HepG2 (cell line): ENCODE measurements around the gene MIA2. TPM values are rescaled to one million over a fixed set of nuclear protein-coding genes. Genes with fewer than 3 reads are reported as not detected.

Source experiments
- CHD2 ChIP-seq: IDR thresholded peaks from 2 replicates; pipeline ENCODE4 v1.6.1; 2011; ENCODE audit warnings: low read depth, low read length, improper control_type of control experiment
- GATAD1 ChIP-seq: IDR thresholded peaks from 2 replicates; pipeline ENCODE4 v1.6.1; 2016; ENCODE audit warnings: missing genetic modification reagents, missing compliant biosample characterization
- IRF2 ChIP-seq: IDR thresholded peaks from 2 replicates; pipeline ENCODE4 v1.6.1; 2018; ENCODE audit warnings: missing genetic modification reagents, missing compliant biosample characterization
- MBNL3 ChIP-seq: fragments of 250-450 bp; sonication (Bioruptor Pico); conservative IDR thresholded peaks from 2 replicates; pipeline ENCODE4 v1.8.0; 2022; ENCODE audit warnings: mild to moderate bottlenecking, inconsistent platforms
- NFIC ChIP-seq: IDR thresholded peaks from 2 replicates; pipeline ENCODE4 v1.6.1; 2012; ENCODE audit warnings: mild to moderate bottlenecking, low read length, inconsistent platforms
- NFYC ChIP-seq: IDR thresholded peaks from 2 replicates; pipeline ENCODE4 v1.6.1; 2016; ENCODE audit warnings: missing genetic modification reagents, missing compliant biosample characterization
- TEAD2 ChIP-seq: sonication (generic); formaldehyde crosslinking; IDR thresholded peaks from 2 replicates; pipeline ENCODE4 v1.9.0; 2021; ENCODE audit warnings: missing genetic modification reagents
- TOE1 ChIP-seq: sonication (generic); formaldehyde crosslinking; IDR thresholded peaks from 2 replicates; pipeline ENCODE4 v1.4.0; 2020; ENCODE audit warnings: mild to moderate bottlenecking, missing genetic modification reagents
- ZNF501 ChIP-seq: sonication (generic); formaldehyde crosslinking; IDR thresholded peaks from 2 replicates; pipeline ENCODE4 v1.5.1; 2020; ENCODE audit warnings: mild to moderate bottlenecking, moderate library complexity, missing genetic modification reagents
- ZNF570 ChIP-seq: sonication (generic); formaldehyde crosslinking; IDR thresholded peaks from 2 replicates; pipeline ENCODE4 v1.4.0; 2020; ENCODE audit warnings: mild to moderate bottlenecking, missing genetic modification reagents, borderline replicate concordance
- ZNF788 ChIP-seq: sonication (generic); formaldehyde crosslinking; IDR thresholded peaks from 2 replicates; pipeline ENCODE4 v1.5.0; 2020; ENCODE audit warnings: mild to moderate bottlenecking, missing genetic modification reagents, borderline replicate concordance
- polyA plus RNA-seq, 8 experiments: library from polyadenylated mRNA; depleted of rRNA in 3 of 8; stranded (reverse) in 7 of 8; unstranded in 1 of 8; fragments of >200 nt; fragmentation: Illumina TruSeq in 4 of 8; extraction: Trizol in 4 of 8; gene quantifications; 2 replicates each; pipeline versions ENCODE4 v1.2.1 to v1.2.3, GENCODE V29; 2011 to 2016; ENCODE audit warnings: low read depth in 4 of 8, missing spikeins in 1 of 8, mixed read lengths in 1 of 8; ENCODE audit not compliant: insufficient read depth in 1 of 8
- total RNA-seq, 5 experiments: library from RNA; depleted of rRNA; stranded (reverse); fragments of >200 nt; fragmentation: Illumina TruSeq; extraction: Trizol; gene quantifications; 2 replicates each; pipeline ENCODE4 v1.2.3, GENCODE V29; 2016; ENCODE audit warnings: low read depth in 1 of 5
- TF ChIP-seq, protein P1 (sequence below): sonication (generic); formaldehyde crosslinking; IDR thresholded peaks from 2 replicates; pipeline ENCODE4 v1.5.0; 2020; ENCODE audit warnings: missing genetic modification reagents
- TF ChIP-seq, protein P2 (sequence below): sonication (generic); formaldehyde crosslinking; IDR thresholded peaks from 2 replicates; pipeline ENCODE4 v1.4.0; 2020; ENCODE audit warnings: missing genetic modification reagents; ENCODE audit errors: not compliant biosample characterization
- TF ChIP-seq, protein P3 (sequence below): sonication (generic); formaldehyde crosslinking; IDR thresholded peaks from one replicate; pipeline ENCODE4 v1.5.1; 2020; ENCODE audit warnings: mild to moderate bottlenecking, missing genetic modification reagents; ENCODE audit errors: not compliant biosample characterization
- TF ChIP-seq, protein P4 (sequence below): sonication (generic); formaldehyde crosslinking; conservative IDR thresholded peaks from 2 replicates; pipeline ENCODE4 v1.8.0; 2022; ENCODE audit warnings: missing genetic modification reagents
- TF ChIP-seq, protein P5 (sequence below): sonication (generic); formaldehyde crosslinking; IDR thresholded peaks from 2 replicates; pipeline ENCODE4 v1.5.0; 2020; ENCODE audit warnings: missing genetic modification reagents

Gene MIA2
- total and polyA plus RNA-seq, 2 of the 13 experiments (the other 11 are each of a cell fraction or from before 2014, with no cell fraction given) = 134 to 158 TPM

DNA sequence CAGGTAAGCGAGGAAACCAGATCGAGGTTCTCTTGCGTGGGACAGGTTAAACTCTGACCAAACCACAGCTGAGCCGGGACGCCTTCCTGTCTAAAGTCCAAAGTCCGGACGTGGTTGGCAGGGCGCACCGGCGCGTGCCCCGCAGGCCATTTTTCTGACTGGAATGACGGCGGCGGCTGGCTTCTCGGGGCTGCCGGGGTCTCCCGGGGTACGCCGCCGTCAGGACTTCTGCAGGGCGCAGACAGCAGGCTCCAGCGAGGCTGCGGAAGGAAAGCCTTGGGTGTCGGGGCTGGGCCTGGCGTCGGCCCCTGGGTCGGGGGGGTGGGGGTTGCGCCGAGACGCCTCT, 32.8 kb downstream of the MIA2 start (continued):
- peak; percentile 82; the same call in 1 of the 2 replicates for TF ChIP-seq ZNF570 (CRISPR knock-in tag)
- TF ChIP-seq, protein P1, sequence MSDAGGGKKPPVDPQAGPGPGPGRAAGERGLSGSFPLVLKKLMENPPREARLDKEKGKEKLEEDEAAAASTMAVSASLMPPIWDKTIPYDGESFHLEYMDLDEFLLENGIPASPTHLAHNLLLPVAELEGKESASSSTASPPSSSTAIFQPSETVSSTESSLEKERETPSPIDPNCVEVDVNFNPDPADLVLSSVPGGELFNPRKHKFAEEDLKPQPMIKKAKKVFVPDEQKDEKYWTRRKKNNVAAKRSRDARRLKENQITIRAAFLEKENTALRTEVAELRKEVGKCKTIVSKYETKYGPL = peak; percentile 82; the same call in 1 of the 2 replicates
- peak; percentile 93 for TF ChIP-seq IRF2
- TF ChIP-seq, protein P2, sequence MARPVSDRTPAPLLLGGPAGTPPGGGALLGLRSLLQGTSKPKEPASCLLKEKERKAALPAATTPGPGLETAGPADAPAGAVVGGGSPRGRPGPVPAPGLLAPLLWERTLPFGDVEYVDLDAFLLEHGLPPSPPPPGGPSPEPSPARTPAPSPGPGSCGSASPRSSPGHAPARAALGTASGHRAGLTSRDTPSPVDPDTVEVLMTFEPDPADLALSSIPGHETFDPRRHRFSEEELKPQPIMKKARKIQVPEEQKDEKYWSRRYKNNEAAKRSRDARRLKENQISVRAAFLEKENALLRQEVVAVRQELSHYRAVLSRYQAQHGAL (CRISPR knock-in tag) = peak; percentile 99
- TF ChIP-seq, protein P3, sequence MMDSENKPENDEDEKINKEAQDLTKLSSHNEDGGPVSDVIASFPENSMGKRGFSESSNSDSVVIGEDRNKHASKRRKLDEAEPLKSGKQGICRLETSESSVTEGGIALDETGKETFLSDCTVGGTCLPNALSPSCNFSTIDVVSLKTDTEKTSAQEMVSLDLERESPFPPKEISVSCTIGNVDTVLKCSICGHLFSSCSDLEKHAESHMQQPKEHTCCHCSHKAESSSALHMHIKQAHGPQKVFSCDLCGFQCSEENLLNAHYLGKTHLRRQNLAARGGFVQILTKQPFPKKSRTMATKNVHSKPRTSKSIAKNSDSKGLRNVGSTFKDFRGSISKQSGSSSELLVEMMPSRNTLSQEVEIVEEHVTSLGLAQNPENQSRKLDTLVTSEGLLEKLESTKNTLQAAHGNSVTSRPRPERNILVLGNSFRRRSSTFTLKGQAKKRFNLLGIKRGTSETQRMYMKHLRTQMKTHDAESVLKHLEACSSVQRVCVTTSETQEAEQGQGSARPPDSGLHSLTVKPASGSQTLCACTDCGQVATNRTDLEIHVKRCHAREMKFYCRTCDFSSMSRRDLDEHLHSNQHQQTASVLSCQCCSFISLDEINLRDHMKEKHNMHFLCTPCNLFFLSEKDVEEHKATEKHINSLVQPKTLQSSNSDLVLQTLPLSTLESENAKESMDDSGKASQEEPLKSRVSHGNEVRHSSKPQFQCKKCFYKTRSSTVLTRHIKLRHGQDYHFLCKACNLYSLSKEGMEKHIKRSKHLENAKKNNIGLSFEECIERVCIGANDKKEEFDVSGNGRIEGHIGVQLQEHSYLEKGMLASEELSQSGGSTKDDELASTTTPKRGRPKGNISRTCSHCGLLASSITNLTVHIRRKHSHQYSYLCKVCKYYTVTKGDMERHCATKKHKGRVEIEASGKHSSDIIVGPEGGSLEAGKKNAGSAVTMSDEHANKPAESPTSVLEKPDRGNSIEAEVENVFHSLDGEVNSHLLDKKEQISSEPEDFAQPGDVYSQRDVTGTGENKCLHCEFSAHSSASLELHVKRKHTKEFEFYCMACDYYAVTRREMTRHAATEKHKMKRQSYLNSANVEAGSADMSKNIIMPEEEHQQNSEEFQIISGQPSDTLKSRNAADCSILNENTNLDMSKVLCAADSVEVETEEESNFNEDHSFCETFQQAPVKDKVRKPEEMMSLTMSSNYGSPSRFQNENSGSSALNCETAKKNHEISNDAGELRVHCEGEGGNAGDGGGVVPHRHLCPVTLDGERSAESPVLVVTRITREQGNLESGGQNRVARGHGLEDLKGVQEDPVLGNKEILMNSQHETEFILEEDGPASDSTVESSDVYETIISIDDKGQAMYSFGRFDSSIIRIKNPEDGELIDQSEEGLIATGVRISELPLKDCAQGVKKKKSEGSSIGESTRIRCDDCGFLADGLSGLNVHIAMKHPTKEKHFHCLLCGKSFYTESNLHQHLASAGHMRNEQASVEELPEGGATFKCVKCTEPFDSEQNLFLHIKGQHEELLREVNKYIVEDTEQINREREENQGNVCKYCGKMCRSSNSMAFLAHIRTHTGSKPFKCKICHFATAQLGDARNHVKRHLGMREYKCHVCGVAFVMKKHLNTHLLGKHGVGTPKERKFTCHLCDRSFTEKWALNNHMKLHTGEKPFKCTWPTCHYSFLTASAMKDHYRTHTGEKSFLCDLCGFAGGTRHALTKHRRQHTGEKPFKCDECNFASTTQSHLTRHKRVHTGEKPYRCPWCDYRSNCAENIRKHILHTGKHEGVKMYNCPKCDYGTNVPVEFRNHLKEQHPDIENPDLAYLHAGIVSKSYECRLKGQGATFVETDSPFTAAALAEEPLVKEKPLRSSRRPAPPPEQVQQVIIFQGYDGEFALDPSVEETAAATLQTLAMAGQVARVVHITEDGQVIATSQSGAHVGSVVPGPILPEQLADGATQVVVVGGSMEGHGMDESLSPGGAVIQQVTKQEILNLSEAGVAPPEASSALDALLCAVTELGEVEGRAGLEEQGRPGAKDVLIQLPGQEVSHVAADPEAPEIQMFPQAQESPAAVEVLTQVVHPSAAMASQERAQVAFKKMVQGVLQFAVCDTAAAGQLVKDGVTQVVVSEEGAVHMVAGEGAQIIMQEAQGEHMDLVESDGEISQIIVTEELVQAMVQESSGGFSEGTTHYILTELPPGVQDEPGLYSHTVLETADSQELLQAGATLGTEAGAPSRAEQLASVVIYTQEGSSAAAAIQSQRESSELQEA (CRISPR knock-in tag) = peak; percentile 76
- peak; percentile 84 for TF ChIP-seq GATAD1 (CRISPR knock-in tag)
- TF ChIP-seq NFYC (CRISPR knock-in tag) = peak; percentile 3; the same call in 1 of the 2 replicates
- 0 out of 2 replicates have a peak, but pooled peaks have one; percentile 33 for TF ChIP-seq CHD2
- TF ChIP-seq, protein P4, sequence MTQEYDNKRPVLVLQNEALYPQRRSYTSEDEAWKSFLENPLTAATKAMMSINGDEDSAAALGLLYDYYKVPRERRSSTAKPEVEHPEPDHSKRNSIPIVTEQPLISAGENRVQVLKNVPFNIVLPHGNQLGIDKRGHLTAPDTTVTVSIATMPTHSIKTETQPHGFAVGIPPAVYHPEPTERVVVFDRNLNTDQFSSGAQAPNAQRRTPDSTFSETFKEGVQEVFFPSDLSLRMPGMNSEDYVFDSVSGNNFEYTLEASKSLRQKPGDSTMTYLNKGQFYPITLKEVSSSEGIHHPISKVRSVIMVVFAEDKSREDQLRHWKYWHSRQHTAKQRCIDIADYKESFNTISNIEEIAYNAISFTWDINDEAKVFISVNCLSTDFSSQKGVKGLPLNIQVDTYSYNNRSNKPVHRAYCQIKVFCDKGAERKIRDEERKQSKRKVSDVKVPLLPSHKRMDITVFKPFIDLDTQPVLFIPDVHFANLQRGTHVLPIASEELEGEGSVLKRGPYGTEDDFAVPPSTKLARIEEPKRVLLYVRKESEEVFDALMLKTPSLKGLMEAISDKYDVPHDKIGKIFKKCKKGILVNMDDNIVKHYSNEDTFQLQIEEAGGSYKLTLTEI (CRISPR knock-in tag) = no peak; the same call in 1 of the 2 replicates
- peak; percentile 99; the same call in 1 of the 2 replicates for TF ChIP-seq ZNF501 (CRISPR knock-in tag)
- peak; percentile 65 for TF ChIP-seq NFIC
- peak; percentile 78; the same call in 1 of the 2 replicates for TF ChIP-seq TEAD2
- TF ChIP-seq, protein P5, sequence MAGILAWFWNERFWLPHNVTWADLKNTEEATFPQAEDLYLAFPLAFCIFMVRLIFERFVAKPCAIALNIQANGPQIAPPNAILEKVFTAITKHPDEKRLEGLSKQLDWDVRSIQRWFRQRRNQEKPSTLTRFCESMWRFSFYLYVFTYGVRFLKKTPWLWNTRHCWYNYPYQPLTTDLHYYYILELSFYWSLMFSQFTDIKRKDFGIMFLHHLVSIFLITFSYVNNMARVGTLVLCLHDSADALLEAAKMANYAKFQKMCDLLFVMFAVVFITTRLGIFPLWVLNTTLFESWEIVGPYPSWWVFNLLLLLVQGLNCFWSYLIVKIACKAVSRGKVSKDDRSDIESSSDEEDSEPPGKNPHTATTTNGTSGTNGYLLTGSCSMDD (CRISPR knock-in tag) = 0 out of 2 replicates have a peak, but pooled peaks have one; percentile 75
- no peak; the same call in 1 of the 2 replicates for TF ChIP-seq TOE1 (CRISPR knock-in tag)
- peak; percentile 99 for TF ChIP-seq ZNF788 (CRISPR knock-in tag)
- no peak for TF ChIP-seq MBNL3 (CRISPR knock-in tag)
